HG02571 (cell line): ENCODE results near the gene PFKFB2.

Experiments
- ATAC-seq: cut with Tn5 transposase; IDR thresholded peaks from one replicate; pipeline ENCODE4 v1.9.1; 2021; ENCODE audit warnings: mild to moderate bottlenecking, moderate library complexity; ENCODE audit not compliant: unreplicated experiment

Gene PFKFB2

GRCh38 chr1:207063014-207063413 lies 9.9 kb downstream of the PFKFB2 start:
- no peak for ATAC-seq

GRCh38 chr1:207064561-207064960 lies 11.5 kb downstream of the PFKFB2 start:
- no peak for ATAC-seq

DNA sequence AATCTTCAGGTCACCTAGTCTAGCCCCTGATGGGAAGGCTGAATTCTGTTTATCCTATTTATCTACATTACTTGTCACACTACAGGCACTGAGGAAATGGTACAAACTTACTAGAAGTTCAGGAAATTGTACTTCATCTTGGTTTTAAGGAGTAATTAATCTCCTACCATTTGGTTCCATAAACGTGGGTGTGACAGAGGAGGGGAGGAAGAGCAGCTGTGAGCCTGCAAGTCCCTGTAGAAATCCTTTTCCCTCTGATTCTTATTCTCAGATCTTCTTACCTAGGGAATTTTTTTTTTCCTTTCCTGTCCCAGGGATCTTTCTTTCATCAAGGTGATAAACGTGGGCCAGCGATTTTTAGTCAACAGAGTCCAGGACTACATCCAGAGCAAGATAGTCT lies 14.1 kb downstream of the PFKFB2 start:
- no peak for ATAC-seq

DNA sequence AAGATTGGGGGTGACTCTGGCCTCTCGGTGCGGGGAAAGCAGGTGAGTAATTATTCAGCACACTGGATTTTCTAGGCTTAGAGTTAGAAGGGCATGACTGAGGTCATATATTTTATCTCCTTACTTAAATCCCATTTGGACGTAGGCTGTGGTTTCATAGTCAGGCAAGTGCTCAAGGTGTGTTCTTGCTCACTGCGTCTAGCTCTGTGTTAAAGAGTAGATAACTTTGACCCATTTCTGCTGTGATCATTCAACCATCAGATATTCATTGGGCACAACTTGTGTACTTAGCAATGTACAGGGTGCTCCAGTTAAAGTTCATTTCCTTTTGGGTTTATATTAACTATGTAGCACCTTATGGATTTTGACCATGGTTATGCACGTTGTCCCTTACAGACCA lies 14.6 kb downstream of the PFKFB2 start:
- ATAC-seq, result no peak

DNA sequence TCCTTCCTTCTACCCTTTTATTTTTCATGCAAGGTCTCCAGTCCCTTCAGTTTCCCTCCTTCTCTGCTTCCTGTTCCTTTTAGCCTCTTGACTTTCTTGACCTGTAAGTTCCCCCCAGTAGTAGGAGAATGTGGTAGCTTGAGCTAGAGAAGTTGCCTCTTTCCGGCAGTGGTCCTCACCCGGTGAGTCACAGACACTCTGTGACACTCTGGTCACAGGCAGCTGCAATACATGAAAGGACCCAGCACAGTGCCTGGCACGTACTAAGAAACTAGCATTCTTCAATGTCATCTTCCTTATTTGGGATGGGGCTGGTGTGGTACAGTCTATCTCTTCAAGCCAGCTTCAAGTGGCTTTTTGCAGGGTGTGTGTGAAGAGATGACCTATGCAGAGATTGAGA lies 16.0 kb downstream of the PFKFB2 start:
- no peak for ATAC-seq

- ATAC-seq, result no peak
These were observed 16.9 kb downstream of the PFKFB2 start for GRCh38 chr1:207069858-207070506.

GRCh38 chr1:207070811-207071210 lies 17.7 kb downstream of the PFKFB2 start:
- no peak for ATAC-seq

DNA sequence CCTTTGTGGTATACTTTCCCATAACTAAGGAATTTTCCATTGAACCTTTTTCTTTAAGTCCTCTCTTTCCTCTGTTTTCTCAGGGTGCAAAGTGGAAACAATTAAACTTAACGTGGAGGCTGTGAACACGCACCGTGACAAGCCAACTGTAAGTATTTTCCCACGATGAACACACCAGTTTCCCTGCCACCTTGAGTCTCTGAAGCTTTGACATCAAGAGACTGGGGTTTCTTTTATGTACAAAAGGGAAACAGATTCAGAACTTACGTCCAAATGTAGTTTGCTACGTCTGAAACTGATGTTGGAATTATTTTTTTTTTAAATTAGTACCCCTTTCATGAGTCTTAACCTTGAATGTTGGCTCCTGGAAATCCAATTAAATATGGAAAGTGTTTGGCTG lies 18.4 kb downstream of the PFKFB2 start:
- no peak for ATAC-seq

- no peak for ATAC-seq
These were observed 19.2 kb downstream of the PFKFB2 start for GRCh38 chr1:207072233-207072632.

- no peak for ATAC-seq
These were observed 21.1 kb downstream of the PFKFB2 start for GRCh38 chr1:207073906-207074820.

DNA sequence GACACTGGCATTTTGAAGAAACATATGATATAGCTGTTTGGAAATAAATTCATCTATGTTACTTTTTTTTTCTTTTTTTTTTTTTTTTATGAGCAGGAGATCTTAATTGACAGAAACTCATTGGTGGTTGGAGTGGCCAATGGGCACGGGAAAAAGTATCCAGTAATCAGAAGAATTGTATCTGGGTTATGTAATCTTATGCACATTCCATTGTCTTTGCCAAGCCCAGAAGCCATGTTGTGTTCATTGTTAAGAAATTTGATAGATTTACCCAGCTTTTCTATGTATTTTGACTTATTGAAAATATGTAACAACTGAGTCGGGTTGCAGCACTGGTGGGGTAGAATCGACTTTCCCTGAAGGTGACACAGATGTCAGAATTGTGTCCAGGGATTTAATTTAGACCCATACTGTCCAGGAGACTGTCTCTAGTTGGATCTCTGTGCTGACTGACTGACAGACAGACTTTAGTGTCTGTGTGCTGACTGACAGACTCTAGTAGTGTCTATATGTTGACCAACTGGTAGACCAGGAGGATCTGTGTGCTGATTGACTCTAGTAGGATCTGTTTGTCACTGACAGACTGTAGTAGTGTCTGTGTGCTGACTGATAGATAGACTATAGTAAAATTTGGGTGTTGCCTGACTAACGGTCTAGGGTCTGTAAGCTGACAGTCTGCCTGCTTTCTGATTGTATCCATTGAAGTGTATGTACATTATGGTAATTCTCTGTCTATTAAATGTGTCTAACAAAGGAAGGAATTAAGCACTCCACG lies 23.3 kb downstream of the PFKFB2 start:
- ATAC-seq, result no peak

DNA sequence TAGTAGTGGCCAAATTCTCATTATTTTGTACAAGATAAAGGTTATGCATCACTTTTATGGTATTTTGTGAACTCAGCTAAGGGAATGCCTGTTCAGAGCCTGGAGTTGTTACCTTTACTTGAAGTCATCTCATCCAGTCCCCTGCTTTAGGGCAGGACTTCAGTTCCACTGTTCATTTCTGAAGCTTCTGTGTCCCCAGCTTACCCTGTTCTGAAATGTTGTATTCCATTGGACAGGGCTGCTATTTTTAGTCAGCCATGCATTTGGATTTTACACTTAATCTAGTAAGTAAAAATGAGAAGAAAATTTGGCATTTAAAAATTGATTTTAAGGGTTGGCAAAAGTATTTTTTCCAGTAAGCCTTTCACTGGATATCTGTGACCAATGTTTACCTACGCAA lies 23.9 kb downstream of the PFKFB2 start:
- ATAC-seq, result no peak

DNA sequence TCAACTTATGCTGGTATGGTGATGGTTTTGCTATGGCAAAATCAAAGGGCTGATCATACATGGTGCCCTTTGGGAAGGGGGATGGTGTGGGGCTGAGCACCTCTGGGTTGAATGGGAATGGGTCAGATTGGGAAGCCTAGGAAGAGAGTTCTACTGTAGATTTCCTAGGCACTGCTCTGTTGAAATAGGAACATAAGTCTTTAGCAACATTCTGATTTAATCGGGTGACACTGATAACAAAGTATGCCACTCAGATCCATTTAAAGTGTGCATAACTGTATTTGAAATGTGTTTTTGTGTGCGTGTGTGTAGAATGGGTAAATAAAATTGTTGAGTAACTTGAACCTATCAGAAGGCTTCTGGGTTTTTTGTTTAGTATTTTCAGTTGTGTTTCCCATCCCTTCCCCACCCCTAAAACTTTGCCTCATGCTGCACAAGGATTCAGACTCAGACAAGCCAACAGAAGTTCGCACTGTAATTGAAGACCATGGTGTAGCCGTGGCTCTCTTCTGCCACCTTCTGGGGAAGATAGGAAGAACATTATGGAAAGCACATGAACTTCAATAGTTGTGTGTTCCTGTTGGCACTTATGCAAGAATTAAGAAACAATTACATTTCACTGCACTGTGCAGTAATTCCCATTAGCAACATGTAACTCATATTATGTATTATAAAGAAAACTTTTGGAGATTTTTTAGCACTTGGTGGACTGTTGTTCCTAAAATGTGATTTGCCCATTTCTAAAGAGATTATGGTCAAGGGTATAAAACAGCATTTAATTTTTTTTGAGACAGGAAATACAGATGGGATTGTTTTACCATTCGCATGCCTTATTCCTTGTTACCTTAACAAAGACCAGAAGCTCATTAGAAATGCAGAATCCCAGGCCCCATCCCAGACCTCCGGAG lies 24.6 kb downstream of the PFKFB2 start:
- ATAC-seq, result no peak

- ATAC-seq, result no peak
These were observed 25.6 kb downstream of the PFKFB2 start for GRCh38 chr1:207078578-207079132.

GRCh38 chr1:207079706-207080241 lies 26.7 kb downstream of the PFKFB2 start:
- ATAC-seq, result no peak

- no peak for ATAC-seq
These were observed 28.0 kb downstream of the PFKFB2 start for GRCh38 chr1:207081088-207081487.

DNA sequence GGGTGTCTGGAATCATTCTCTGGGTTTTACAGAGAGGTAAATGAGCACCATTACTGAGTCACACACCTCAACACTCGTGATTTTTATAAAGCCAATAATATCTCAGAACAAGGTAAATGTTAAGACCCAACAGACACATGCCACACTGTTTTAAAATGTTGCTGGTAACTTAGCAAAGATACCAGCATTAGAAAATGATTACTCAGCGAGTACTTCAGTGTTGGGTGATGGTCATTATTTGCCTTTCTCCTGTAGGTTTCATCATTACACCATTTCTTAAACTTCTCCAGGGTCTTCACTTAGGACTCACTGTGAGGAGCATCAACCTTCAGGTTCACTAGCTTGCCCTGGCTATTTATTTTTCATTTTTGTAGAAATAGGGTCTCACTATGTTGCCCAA lies 28.7 kb downstream of the PFKFB2 start:
- ATAC-seq, result no peak

DNA sequence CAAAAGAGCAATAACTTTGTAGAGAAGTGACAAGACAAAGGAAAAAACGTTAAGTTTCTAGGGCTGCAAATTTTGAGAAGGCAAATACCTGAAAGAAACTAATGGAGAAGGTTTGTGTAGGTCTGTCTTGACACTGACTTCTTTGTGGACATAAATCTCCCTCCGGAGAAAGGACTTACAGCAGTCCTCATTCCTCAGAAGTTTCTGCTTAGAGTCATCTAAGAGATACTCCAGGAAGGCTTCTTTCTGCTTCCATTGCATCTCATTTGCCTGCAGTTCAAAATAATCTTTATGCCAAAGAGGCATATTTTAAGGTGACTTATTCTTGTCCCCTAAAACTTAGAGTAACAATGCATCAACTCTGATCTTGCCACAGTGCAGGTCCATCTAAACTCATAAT lies 31.2 kb downstream of the PFKFB2 start:
- ATAC-seq, result no peak

DNA sequence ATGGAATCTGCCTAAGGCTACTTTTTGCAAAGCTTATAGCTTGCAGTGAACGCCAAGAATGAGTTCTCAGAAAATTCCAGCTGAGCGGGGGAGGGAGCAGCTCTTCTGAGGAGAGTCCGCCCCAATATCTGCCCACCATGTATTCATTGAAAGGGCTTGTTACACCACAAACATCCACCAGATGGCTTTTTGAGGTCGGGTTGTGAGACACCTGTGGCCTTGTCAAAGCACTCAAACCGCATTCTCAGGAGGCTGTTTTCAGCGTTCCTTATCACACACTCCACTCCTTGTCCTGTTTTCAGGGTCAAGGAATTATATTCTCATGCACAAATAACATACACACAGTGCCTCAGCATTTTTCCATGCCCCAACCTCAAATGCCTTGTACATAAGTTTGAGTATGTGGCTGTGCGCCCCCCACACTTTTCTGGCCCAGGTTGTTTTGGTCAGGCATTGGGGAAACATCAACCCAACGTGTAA lies 31.7 kb downstream of the PFKFB2 start:
- no peak for ATAC-seq

DNA sequence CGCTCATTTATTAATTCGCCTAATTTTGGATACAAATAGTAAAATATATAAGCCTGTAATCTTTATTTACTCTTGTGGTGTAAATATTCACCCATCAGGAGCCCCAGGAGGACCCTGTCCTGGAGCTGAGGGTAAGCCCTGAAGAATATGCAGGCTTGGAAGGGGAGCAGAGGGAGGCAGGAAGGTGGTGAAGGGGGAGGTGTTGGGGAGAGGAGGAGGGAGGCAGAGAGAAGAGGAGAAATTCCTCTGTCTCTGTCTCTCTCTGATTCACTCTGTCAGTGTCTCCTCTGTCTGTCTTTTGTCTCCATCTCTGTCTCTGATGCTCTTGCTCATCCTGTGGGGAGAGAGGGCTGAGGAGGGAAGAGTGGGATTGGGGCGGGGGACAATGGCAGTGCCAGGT lies 32.8 kb downstream of the PFKFB2 start:
- ATAC-seq, result no peak
